Measurements from ENCODE around the gene PIK3C2G.
"Not testable (repeated sequence)": the region's sequence is repeated elsewhere in the genome, so short reads cannot be mapped to it uniquely, and the experiment has no call there.

PIK3C2G gene

DNA sequence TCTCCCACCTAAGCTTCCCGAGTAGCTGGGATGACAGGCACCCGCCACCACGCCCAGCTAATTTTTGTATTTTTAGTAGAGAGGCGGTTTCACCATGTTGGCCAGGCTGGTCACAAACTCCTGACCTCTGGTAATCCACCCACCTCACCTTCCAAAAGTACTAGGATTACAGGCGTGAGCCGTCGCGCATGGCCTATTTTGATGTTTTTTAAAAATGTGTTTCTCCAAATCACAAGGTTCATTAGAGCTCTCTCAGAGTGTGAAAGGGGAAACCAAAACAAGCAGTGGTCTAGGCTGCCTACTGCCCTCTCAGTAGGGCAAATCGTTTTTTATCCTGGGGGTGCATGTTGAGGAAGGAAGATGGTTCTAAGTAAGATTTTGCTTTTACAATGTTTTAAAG is 211.5 kb downstream of the PIK3C2G start:
- no peak for DNase-seq (ENCODE audit: low read depth)

DNA sequence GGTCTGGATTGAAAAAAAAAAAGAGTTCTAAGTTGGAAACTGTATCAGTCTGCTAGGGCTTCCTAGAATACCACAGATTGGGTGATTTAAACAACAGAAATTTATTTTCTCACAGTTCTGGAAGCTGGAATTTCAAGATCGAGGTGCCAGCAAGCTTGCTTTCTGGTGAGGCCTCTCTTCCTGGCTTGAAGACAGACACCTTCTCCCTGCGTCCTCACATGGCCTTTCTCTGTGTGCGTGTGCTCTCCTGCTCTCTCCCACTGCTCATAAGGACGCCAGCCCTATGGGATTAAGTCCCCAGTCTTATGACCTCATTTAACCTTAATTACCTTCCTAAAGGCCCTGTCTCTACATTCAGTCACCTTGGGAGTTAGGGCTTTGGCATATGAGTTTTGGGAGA is 215.5 kb downstream of the PIK3C2G start:
- no peak for DNase-seq (ENCODE audit: low read depth)

DNA sequence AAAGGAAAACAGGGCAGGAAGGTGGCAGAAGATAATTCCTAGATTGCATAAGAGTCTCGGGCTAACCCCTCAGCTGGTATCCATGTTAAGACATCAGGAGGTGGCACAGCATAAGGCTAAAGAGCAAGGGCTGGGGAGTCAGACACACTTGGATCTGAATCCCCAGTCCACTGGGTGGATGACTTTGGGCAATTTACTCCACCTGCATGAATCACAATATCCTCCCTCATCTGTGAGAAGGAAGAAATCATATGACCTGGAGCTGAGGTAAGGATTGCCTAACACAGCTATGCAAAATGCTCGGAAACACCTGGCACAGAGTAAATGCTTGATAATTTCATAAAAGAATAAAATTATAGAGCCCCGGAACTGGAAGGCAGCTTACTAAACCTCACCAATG is 217.9 kb downstream of the PIK3C2G start:
- DNase-seq (ENCODE audit: low read depth), result no peak

DNA sequence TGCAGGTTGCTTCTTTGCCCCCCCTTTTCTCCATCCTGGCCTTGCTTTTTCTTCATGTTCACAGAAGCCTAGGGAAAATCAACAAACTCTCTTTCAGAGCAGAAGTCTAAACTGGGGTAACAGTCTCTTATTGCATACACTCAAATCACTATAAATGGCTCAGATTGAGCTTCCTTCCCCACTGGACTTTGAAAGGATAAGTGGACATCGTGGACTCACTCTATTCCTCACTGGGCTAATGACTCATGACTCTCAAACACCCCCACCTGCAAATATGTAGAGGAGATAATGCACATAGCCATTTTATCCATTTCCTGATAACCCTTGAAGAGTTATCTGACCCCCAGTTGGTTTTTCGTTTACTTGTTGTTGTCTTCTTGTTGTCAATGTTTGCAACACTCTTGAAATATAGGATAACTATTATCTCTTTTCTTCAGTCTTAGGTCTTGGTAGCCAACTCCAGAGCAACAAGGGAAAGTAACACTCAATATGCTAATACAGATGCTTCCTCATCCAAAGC is 221.3 kb downstream of the PIK3C2G start:
- DNase-seq (ENCODE audit: low read depth), result no peak

DNA sequence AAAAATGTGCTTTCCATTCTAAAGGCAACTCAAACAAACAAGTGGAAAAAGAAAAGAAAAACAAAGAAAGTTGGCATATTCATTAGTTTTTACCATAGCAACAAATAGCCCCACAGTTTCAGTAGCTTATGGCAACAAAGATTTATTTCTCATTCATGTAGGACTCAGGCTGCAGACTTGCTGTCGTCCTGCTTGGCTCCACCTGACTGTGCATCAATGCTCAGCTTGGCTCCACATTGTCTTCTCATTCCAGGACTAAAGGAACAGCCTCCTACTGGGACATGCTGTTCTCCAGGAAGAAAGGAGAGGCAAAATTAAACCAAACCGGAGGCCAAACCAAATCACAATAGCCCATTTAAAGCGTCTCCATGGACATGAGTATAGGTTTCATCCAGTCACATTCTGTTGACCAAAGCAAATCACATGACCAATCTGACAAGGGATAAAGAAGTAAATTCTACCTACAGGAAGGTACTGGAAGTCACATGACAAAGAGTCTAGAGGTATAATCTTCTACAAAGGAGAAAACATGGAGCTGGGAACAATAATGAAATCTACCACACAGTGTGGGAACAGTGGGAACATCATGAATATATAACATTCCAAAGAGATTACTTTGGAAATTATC is 222.5 kb downstream of the PIK3C2G start:
- no peak for DNase-seq (ENCODE audit: low read depth)

DNA sequence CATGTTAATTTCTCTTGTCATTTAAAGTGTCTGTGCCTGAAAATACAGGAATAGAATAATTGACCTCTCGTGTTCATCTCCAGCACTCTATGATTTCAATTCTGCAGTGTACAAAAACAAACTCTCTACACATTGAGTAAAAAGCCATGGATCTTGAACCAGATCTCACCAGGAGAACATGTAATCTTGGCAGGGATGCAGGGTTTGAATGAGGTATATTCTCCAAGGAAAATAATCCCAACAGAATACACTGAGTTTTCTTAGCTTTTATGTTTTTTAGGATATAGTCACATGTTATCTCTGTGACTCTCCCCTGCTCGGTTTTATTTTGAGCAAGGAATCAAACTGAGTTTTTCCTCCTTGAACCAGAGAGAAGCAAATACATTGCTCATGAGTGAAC is 224.7 kb downstream of the PIK3C2G start:
- DNase-seq (ENCODE audit: low read depth), result no peak

DNA sequence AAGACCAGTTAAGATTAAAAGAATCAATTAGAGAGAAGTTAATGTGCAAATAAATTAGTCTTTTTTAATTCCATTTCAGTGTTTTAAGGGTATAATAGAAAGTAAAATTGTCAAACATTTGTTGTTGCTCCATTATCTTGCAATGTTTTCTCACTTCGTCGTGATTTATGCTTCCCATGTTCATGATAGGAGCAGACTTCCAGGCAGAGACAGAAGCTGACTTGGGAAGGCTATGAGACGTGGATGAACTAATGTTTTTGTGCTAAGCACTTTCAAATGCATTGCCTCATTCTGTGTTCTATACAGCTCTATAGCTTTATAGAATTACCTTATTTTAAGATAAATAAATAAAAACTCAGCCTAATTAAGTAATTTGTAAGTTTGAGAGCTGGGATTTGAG is 226.2 kb downstream of the PIK3C2G start:
- no peak for DNase-seq (ENCODE audit: low read depth)

GRCh38 chr12:18492372-18493025 is 231.2 kb downstream of the PIK3C2G start:
- DNase-seq (ENCODE audit: low read depth), result no peak

- no peak for DNase-seq (ENCODE audit: low read depth)
Measured at GRCh38 chr12:18496156-18496555, 234.8 kb downstream of the PIK3C2G start.

GRCh38 chr12:18500160-18500574 is 238.8 kb downstream of the PIK3C2G start:
- not testable (repeated sequence) for DNase-seq (ENCODE audit: low read depth)

- not testable (repeated sequence) for DNase-seq (ENCODE audit: low read depth)
Measured at GRCh38 chr12:18500736-18501135, 239.4 kb downstream of the PIK3C2G start.

GRCh38 chr12:18502422-18502968 is 241.2 kb downstream of the PIK3C2G start:
- no peak for DNase-seq (ENCODE audit: low read depth)

DNA sequence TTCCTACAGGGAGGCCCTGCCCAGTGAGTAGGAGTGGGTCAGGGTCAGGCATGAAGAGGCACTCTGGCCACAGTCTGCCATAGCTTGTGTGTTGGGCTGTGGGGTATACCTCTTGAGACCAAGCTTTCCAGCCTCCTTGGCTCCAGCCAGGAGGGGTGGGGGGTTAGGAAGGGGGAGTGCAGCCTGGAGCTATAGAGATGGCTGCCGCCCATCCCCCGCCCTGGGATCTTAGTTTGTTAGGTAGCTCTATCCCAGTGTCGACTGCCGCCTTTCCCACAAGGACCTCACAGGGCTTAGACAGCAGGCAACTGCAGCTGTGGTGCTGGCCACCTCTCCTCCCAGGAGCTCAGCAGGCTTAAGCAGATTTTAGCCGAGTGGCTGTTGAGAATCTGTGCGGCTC is 260.1 kb downstream of the PIK3C2G start:
- DNase-seq (ENCODE audit: low read depth), result no peak

DNA sequence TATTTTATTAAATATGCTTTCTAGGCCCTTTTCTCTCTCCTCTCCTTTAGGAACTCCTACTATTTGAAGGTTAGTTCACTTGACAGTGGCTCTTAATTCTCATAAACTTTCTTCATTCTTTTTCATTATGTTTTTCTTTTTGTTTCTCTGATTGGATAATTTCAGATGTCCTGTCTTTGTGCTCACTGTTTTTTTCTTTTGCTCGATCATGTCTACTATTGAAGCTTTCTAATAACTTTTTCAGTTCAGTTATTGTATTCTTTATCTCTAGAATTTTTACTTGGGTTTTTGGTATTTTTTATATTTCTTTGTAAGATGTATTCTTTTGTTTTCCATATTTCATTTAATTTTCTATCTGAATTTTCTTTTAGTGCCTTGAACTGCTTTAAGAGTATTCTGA is 261.5 kb downstream of the PIK3C2G start:
- DNase-seq (ENCODE audit: low read depth), result no peak

GRCh38 chr12:18542497-18542896 is 281.2 kb downstream of the PIK3C2G start:
- DNase-seq (ENCODE audit: low read depth), result not testable (repeated sequence)

GRCh38 chr12:18546399-18546798 is 285.1 kb downstream of the PIK3C2G start:
- no peak for DNase-seq (ENCODE audit: low read depth)

GRCh38 chr12:18549598-18549997 is 288.3 kb downstream of the PIK3C2G start:
- no peak for DNase-seq (ENCODE audit: low read depth)

- no peak for DNase-seq (ENCODE audit: low read depth)
Measured at GRCh38 chr12:18551106-18551505, 289.8 kb downstream of the PIK3C2G start.

GRCh38 chr12:18551701-18552100 is 290.4 kb downstream of the PIK3C2G start:
- no peak for DNase-seq (ENCODE audit: low read depth)

DNA sequence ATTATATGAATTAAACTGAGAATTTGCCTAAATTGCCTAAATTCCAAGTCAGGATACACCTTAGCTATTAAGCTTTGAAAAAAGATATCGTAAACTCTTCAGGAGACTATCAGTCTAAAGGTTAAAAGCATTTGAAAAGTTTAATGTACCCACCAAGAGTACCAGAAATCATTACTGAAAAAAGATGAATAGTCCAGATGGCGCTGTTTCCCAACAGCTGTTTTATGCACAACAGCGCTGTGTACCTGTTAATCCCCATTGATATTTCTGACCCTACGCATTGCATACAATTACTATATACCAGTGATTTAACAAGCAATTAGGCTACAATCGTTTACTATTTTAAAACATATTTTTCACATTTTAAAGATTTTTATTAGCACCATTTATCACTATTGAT is 291.5 kb downstream of the PIK3C2G start:
- DNase-seq (ENCODE audit: low read depth), result no peak

- DNase-seq (ENCODE audit: low read depth), result no peak
Measured at GRCh38 chr12:18556161-18556560, 294.8 kb downstream of the PIK3C2G start.

DNA sequence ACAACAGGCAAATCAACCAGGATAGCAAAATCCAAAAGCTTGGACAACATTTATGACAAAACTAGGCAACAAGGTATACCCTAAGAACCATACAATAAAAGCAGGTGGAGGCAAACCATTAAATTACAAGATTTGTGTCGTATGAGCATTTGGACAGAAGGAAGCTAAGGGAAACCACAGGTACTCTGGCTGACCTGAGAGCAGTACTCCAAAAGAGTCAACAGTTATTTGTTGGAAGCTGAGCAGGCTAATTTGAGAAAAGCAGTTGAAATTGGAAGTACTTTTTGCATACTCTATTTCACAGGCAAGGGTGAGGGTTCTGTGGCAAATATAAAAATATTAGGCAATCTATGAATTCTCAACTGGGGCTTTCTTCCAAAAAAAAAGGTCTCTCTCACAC is 297.9 kb downstream of the PIK3C2G start:
- no peak for DNase-seq (ENCODE audit: low read depth)

DNA sequence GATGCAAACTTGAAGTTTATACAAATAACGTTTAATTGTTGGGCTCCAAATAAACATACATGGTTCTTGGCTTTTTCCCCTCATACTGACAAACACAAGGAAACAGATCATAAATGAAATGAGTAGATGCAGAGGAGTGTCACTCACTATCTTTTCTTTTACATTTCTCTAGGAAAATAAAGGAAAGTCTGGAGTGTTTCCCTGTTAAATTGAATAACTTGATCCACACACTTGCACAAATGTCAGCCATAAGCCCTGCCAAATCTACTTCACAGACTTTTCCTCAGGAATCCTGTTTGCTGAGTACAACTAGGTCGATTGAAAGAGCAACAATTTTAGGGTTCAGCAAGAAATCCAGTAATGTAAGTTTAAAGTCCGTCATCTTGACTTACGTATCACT is 301.2 kb downstream of the PIK3C2G start:
- no peak for DNase-seq (ENCODE audit: low read depth)

- no peak for DNase-seq (ENCODE audit: low read depth)
Measured at GRCh38 chr12:18564306-18564705, 303.0 kb downstream of the PIK3C2G start.
